Measurements from ENCODE around the gene FBXL19. TPM values are rescaled to one million over a fixed set of nuclear protein-coding genes. Genes with fewer than 3 reads are reported as not detected.

Gene FBXL19, protein sequence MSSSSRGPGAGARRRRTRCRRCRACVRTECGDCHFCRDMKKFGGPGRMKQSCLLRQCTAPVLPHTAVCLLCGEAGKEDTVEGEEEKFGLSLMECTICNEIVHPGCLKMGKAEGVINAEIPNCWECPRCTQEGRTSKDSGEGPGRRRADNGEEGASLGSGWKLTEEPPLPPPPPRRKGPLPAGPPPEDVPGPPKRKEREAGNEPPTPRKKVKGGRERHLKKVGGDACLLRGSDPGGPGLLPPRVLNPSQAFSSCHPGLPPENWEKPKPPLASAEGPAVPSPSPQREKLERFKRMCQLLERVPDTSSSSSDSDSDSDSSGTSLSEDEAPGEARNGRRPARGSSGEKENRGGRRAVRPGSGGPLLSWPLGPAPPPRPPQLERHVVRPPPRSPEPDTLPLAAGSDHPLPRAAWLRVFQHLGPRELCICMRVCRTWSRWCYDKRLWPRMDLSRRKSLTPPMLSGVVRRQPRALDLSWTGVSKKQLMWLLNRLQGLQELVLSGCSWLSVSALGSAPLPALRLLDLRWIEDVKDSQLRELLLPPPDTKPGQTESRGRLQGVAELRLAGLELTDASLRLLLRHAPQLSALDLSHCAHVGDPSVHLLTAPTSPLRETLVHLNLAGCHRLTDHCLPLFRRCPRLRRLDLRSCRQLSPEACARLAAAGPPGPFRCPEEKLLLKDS
- total RNA-seq: 23.1 and 24.3 TPM in 2 replicates
- long read RNA-seq: 0 reads

- Mint-ChIP-seq H3K36me3 (ENCODE audit: unreplicated experiment) (peaks cover 4% of the 10 kb centered on the region), H3K9me3 (ENCODE audit: unreplicated experiment) (no peaks in the 10 kb centered on the region), H3K4me3 (ENCODE audit: unreplicated experiment) (peak within 1 kb of the TSS; percentile 100), H3K27me3 (ENCODE audit: unreplicated experiment) (no peaks in the 10 kb centered on the region), H3K27ac (ENCODE audit: unreplicated experiment) (peak within 1 kb of the TSS; percentile 100), H3K4me1 (ENCODE audit: unreplicated experiment) (peaks cover 12% of the 10 kb centered on the region)
- TF ChIP-seq, protein P1, sequence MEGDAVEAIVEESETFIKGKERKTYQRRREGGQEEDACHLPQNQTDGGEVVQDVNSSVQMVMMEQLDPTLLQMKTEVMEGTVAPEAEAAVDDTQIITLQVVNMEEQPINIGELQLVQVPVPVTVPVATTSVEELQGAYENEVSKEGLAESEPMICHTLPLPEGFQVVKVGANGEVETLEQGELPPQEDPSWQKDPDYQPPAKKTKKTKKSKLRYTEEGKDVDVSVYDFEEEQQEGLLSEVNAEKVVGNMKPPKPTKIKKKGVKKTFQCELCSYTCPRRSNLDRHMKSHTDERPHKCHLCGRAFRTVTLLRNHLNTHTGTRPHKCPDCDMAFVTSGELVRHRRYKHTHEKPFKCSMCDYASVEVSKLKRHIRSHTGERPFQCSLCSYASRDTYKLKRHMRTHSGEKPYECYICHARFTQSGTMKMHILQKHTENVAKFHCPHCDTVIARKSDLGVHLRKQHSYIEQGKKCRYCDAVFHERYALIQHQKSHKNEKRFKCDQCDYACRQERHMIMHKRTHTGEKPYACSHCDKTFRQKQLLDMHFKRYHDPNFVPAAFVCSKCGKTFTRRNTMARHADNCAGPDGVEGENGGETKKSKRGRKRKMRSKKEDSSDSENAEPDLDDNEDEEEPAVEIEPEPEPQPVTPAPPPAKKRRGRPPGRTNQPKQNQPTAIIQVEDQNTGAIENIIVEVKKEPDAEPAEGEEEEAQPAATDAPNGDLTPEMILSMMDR (IDR thresholded peaks at IDR 0.05): no peak
- DNase-seq (ENCODE audit: extremely low spot score, unreplicated experiment): no peak
Observed at GRCh38 chr16:30923554-30924075, at the start of gene FBXL19. FBXL19 (plus strand) TSS chr16:30923572; CDS start chr16:30925755, 2,183 bp downstream.

DNA sequence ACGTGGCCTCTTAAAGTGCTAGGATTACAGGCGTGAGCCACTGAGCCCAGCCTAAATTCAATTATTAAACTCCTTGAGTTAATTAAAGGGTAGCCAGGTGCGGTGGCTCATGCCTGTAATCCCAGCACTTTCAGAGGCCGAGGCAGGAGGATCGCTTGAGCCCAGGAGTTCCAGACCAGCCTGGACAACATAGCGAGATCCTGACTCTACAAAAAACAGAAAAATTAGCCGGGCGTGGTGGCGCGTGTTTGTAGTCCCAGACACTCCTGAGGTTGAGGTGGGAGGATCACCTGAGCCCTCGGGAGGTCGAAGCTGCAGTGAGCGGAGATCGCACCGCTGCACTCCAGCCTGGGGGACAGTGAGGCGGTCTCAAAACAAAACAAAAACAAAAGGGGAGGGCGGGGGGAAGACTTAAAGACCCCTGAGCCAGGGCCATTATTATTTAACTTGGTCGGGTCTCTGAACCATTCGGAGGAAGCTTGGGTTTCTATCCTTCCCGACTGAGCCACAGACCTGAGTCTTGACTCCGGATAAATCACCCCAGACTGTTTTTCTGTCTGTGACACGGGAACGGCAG, 49.0 kb upstream of the FBXL19 start:
- DNase-seq (ENCODE audit: extremely low spot score, unreplicated experiment): no peak
- Mint-ChIP-seq H3K27ac (ENCODE audit: unreplicated experiment) (peak overlapping the region; percentile 99), H3K9me3 (ENCODE audit: unreplicated experiment) (no peaks in the 10 kb centered on the region), H3K36me3 (ENCODE audit: unreplicated experiment) (peaks cover 5% of the 10 kb centered on the region), H3K27me3 (ENCODE audit: unreplicated experiment) (no peaks in the 10 kb centered on the region), H3K4me1 (ENCODE audit: unreplicated experiment) (peaks cover 26% of the 10 kb centered on the region), H3K4me3 (ENCODE audit: unreplicated experiment) (peak overlapping the region; percentile 93)
- TF ChIP-seq, protein P1 (IDR thresholded peaks at IDR 0.05): no peak

GRCh38 chr16:30874821-30875717, 48.3 kb upstream of the FBXL19 start:
- Mint-ChIP-seq H3K4me3 (ENCODE audit: unreplicated experiment) (peak overlapping the region; percentile 93), H3K27me3 (ENCODE audit: unreplicated experiment) (no peaks in the 10 kb centered on the region)

DNA sequence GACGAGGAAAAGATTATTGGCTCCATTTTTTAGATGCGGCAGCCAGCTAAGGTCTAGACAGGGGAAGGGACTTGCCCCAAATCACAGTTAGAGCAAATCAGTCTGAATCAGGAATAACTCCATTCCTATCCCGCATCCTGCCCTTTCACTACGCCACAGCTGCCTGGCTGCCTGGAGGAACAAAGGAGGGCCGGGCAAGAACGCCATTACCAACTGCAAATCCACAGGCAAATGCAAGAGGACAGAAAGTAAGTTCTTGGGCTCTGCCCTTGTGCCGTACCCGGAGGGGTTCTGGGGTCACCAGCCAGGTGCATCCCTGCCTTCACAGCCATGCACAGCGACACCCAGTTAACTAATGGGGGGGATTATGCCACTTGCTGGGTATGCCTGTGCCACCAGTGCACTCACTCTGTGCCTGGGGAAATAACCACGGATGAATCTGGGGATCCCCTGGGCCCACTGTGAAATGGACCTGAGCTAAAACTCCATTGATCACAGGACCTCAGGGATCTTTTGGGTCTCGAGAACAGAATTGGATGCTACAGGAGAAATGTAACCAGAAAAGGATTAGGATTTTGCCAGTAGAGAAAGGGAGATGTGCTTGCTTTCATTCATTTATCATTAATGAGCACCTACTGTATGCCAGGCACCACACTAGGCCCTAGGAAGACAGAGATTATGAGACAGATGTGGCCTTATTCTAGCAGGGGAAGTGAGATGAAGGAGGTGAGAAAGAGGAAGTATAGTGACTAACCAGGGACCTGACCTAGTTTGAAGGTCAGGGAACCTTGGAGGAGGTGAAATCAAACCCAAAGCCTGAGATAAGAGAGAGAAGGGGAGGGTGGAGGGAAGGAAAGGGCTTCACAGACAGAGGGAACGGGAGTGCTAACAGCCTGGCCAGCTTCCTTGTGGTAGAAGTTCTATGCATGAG, 47.2 kb upstream of the FBXL19 start:
- peaks cover 7% of the 10 kb centered on the region for H3K36me3 Mint-ChIP-seq (ENCODE audit: unreplicated experiment)
- H3K4me3 Mint-ChIP-seq (ENCODE audit: unreplicated experiment): peak overlapping the region; percentile 93
- H3K9me3 Mint-ChIP-seq (ENCODE audit: unreplicated experiment): no peaks in the 10 kb centered on the region
- no peaks in the 10 kb centered on the region for H3K27me3 Mint-ChIP-seq (ENCODE audit: unreplicated experiment)
- H3K27ac Mint-ChIP-seq (ENCODE audit: unreplicated experiment): peak overlapping the region; percentile 99
- DNase-seq (ENCODE audit: extremely low spot score, unreplicated experiment): no peak
- TF ChIP-seq, protein P1 (IDR thresholded peaks at IDR 0.05): no peak
- peaks cover 26% of the 10 kb centered on the region for H3K4me1 Mint-ChIP-seq (ENCODE audit: unreplicated experiment)

More at GRCh38 chr16:30874821-30875717, 48.3 kb upstream of the FBXL19 start:
- Mint-ChIP-seq H3K36me3 (ENCODE audit: unreplicated experiment) (peaks cover 5% of the 10 kb centered on the region), H3K9me3 (ENCODE audit: unreplicated experiment) (no peaks in the 10 kb centered on the region), H3K4me1 (ENCODE audit: unreplicated experiment) (peaks cover 26% of the 10 kb centered on the region), H3K27ac (ENCODE audit: unreplicated experiment) (peak overlapping the region; percentile 99)
- peak; percentile 94 for DNase-seq (ENCODE audit: extremely low spot score, unreplicated experiment)
- TF ChIP-seq, protein P1 (IDR thresholded peaks at IDR 0.05): no peak

Measured in osteocyte (in vitro differentiated cells).